Esophagus squamous epithelium (tissue), 4 donors: ENCODE results near the gene HACD2.

Source experiments
- POLR2A ChIP-seq, 4 donors: fragments of 450-650 bp; IDR thresholded peaks; one replicate each; pipeline ENCODE4 v1.6.1; 2017; ENCODE audit warnings: antibody characterized with exemption in 4 of 4, mild to moderate bottlenecking in 4 of 4, moderate library complexity in 3 of 4
- TF ChIP-seq, protein P1 (sequence below), 6 experiments: fragments of 450-650 bp in 4 of 6; fragments of 200-600 bp in 2 of 6; sonication (generic) in 2 of 6; IDR thresholded peaks; one replicate each; pipeline ENCODE4 v1.5.1; 2016 to 2019; ENCODE audit warnings: antibody characterized with exemption in 6 of 6, mild to moderate bottlenecking in 4 of 6, moderate library complexity in 4 of 6

DNA sequence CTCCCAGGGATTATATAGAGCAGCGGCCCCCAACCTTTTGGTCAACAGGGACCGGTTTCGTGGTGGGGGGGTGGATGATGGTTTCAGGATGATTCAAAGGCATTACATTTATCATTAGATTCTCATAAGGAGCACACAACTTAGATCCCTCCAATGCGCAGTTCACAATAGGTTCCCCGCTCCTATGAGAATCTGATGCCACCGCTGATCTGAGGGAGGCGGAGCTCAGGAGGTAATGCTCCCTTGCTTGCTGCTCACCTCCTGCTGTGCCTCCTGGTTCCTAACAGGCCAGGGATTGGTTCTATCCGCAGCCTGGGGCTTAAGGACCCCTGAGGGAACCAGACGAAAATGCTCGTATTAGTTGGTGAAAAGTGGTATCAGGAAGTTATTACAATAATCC, 1.3 kb upstream of the HACD2 start:
- TF ChIP-seq POLR2A (IDR thresholded peaks at IDR 0.05), result no peak
- TF ChIP-seq, protein P1, sequence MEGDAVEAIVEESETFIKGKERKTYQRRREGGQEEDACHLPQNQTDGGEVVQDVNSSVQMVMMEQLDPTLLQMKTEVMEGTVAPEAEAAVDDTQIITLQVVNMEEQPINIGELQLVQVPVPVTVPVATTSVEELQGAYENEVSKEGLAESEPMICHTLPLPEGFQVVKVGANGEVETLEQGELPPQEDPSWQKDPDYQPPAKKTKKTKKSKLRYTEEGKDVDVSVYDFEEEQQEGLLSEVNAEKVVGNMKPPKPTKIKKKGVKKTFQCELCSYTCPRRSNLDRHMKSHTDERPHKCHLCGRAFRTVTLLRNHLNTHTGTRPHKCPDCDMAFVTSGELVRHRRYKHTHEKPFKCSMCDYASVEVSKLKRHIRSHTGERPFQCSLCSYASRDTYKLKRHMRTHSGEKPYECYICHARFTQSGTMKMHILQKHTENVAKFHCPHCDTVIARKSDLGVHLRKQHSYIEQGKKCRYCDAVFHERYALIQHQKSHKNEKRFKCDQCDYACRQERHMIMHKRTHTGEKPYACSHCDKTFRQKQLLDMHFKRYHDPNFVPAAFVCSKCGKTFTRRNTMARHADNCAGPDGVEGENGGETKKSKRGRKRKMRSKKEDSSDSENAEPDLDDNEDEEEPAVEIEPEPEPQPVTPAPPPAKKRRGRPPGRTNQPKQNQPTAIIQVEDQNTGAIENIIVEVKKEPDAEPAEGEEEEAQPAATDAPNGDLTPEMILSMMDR (IDR thresholded peaks at IDR 0.05), result no peak
